MM.1S (cell line): ENCODE results near the gene SLC27A2.

Experiments
- DNase-seq: peaks from one replicate; pipeline ENCODE4 v3.0.0-alpha.2; 2015
- H2AFZ ChIP-seq: fragments of 300-600 bp; sonication (generic); 2 replicates; pipeline ENCODE4 v1.6.0; 2016; ENCODE audit warnings: antibody characterized with exemption, low read length
- H3F3A ChIP-seq: fragments of 300-600 bp; sonication (generic); 2 replicates; pipeline ENCODE4 v1.6.1; 2016; ENCODE audit warnings: mild to moderate bottlenecking, antibody characterized with exemption, low read length, moderate library complexity, mixed read lengths; ENCODE audit not compliant: insufficient read depth
- H3K27ac ChIP-seq: fragments of 300-600 bp; sonication (generic); 2 replicates; pipeline ENCODE4 v1.5.1; 2016; ENCODE audit warnings: mild to moderate bottlenecking, low read length
- H3K27me3 ChIP-seq: fragments of 300-600 bp; sonication (generic); replicated peaks from 2 replicates; pipeline ENCODE4 v1.6.0; 2016; ENCODE audit warnings: low read length; ENCODE audit not compliant: insufficient read depth
- H3K36me3 ChIP-seq: fragments of 300-600 bp; sonication (generic); replicated peaks from 2 replicates; pipeline ENCODE4 v1.6.1; 2016; ENCODE audit warnings: mild to moderate bottlenecking, low read length, mixed read lengths; ENCODE audit not compliant: insufficient read depth
- H3K4me1 ChIP-seq: fragments of 300-600 bp; sonication (generic); 2 replicates; pipeline ENCODE4 v1.6.1; 2016; ENCODE audit warnings: low read length, mixed read lengths
- H3K4me2 ChIP-seq: fragments of 300-600 bp; sonication (generic); 2 replicates; pipeline ENCODE4 v1.6.0; 2016; ENCODE audit warnings: low read depth, low read length
- H3K4me3 ChIP-seq: fragments of 300-600 bp; sonication (generic); 2 replicates; pipeline ENCODE4 v1.5.1; 2016; ENCODE audit warnings: low read length, mixed read lengths
- H3K79me2 ChIP-seq: fragments of 300-600 bp; sonication (generic); 2 replicates; pipeline ENCODE4 v1.6.1; 2016; ENCODE audit warnings: mixed run types, low read length, mixed read lengths
- H3K9ac ChIP-seq: fragments of 300-600 bp; sonication (generic); 2 replicates; pipeline ENCODE4 v1.6.1; 2016; ENCODE audit warnings: low read length, mixed read lengths
- H3K9me2 ChIP-seq: fragments of 300-600 bp; sonication (generic); replicated peaks from 2 replicates; pipeline ENCODE4 v1.6.1; 2016; ENCODE audit warnings: mild to moderate bottlenecking, low read length, mixed read lengths; ENCODE audit not compliant: insufficient read depth
- H3K9me3 ChIP-seq: fragments of 300-600 bp; sonication (generic); replicated peaks from 2 replicates; pipeline ENCODE4 v1.6.1; 2016; ENCODE audit warnings: mild to moderate bottlenecking, low read length, mixed read lengths; ENCODE audit not compliant: insufficient read depth
- H4K20me1 ChIP-seq: fragments of 300-600 bp; sonication (generic); 2 replicates; pipeline ENCODE4 v1.6.1; 2016; ENCODE audit warnings: mild to moderate bottlenecking, low read length, moderate library complexity, mixed read lengths; ENCODE audit not compliant: insufficient read depth
- EZH2 ChIP-seq: fragments of 300-600 bp; sonication (generic); optimal IDR thresholded peaks from 2 replicates; pipeline ENCODE3; 2017; ENCODE audit warnings: low read depth, mild to moderate bottlenecking, antibody characterized with exemption, low read length, mixed read lengths
- EZH2phosphoT487 ChIP-seq: fragments of 300-600 bp; sonication (generic); IDR thresholded peaks from 2 replicates; pipeline ENCODE4 v1.6.1; 2018; ENCODE audit warnings: antibody characterized with exemption, low read length
- TF ChIP-seq, protein P1 (sequence below): fragments of 300-600 bp; sonication (generic); IDR thresholded peaks from 2 replicates; pipeline ENCODE4 v1.5.1; 2016; ENCODE audit warnings: antibody characterized with exemption, low read length, mixed read lengths

SLC27A2 gene

GRCh38 chr15:50190723-50191122, 8.7 kb downstream of the SLC27A2 start:
- no peak for TF ChIP-seq EZH2phosphoT487
- TF ChIP-seq, protein P1, sequence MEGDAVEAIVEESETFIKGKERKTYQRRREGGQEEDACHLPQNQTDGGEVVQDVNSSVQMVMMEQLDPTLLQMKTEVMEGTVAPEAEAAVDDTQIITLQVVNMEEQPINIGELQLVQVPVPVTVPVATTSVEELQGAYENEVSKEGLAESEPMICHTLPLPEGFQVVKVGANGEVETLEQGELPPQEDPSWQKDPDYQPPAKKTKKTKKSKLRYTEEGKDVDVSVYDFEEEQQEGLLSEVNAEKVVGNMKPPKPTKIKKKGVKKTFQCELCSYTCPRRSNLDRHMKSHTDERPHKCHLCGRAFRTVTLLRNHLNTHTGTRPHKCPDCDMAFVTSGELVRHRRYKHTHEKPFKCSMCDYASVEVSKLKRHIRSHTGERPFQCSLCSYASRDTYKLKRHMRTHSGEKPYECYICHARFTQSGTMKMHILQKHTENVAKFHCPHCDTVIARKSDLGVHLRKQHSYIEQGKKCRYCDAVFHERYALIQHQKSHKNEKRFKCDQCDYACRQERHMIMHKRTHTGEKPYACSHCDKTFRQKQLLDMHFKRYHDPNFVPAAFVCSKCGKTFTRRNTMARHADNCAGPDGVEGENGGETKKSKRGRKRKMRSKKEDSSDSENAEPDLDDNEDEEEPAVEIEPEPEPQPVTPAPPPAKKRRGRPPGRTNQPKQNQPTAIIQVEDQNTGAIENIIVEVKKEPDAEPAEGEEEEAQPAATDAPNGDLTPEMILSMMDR, result no peak
- no peak for TF ChIP-seq EZH2
- no peak overlapping the region for H3K9ac ChIP-seq
- no peaks in the 10 kb centered on the region for H3K27me3 ChIP-seq
- H2AFZ ChIP-seq, result no peak overlapping the region
- H3K27ac ChIP-seq, result no peak overlapping the region
- no peaks in the 10 kb centered on the region for H3K9me2 ChIP-seq
- H3K36me3 ChIP-seq, result no peaks in the 10 kb centered on the region
- H3K79me2 ChIP-seq, result no peaks in the 10 kb centered on the region
- H3K4me1 ChIP-seq, result no peaks in the 10 kb centered on the region
- no peaks in the 10 kb centered on the region for H4K20me1 ChIP-seq
- no peaks in the 10 kb centered on the region for H3K9me3 ChIP-seq
- H3K4me3 ChIP-seq, result no peak overlapping the region
- H3F3A ChIP-seq, result no peaks in the 10 kb centered on the region
- DNase-seq, result no peak
- H3K4me2 ChIP-seq, result no peak overlapping the region

DNA sequence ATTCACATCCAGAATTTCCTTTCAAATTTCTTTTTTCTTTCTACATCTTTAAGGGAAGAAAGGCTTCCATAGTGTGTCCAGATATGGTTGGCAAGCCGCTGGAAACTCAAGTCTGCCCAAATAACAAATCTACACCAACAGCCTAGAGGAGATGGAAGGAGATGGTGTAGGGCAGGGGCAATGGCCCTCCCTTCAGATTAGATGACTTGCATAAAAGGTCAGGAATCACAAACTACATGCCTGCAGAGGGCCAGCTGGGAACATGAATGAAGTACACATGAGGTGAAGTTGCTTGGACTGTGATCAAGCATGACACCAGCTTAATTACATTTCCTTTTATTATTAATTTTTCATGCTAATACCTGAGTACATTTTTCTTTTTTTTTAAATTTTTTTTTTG, 10.2 kb downstream of the SLC27A2 start:
- Histone ChIP-seq H3K36me3 (no peaks in the 10 kb centered on the region), H3K9me2 (no peaks in the 10 kb centered on the region), H3F3A (no peaks in the 10 kb centered on the region), H3K27ac (no peak overlapping the region), H3K27me3 (no peaks in the 10 kb centered on the region), H3K4me2 (no peak overlapping the region), H3K9ac (no peak overlapping the region), H3K9me3 (no peaks in the 10 kb centered on the region), H3K4me1 (no peaks in the 10 kb centered on the region), H3K79me2 (no peaks in the 10 kb centered on the region), H3K4me3 (no peak overlapping the region), H4K20me1 (no peaks in the 10 kb centered on the region), H2AFZ (no peak overlapping the region)
- TF ChIP-seq EZH2, result no peak
- TF ChIP-seq, protein P1, result no peak
- no peak for TF ChIP-seq EZH2phosphoT487
- DNase-seq, result no peak

GRCh38 chr15:50192926-50193620, 11.1 kb downstream of the SLC27A2 start:
- Histone ChIP-seq H3K4me3 (no peak overlapping the region), H3K4me1 (no peaks in the 10 kb centered on the region), H4K20me1 (no peaks in the 10 kb centered on the region), H3K4me2 (no peak overlapping the region), H3K9me2 (no peaks in the 10 kb centered on the region), H3K79me2 (no peaks in the 10 kb centered on the region), H3K9me3 (no peaks in the 10 kb centered on the region), H2AFZ (no peak overlapping the region), H3K27ac (no peak overlapping the region), H3K9ac (no peak overlapping the region), H3K27me3 (no peaks in the 10 kb centered on the region), H3K36me3 (no peaks in the 10 kb centered on the region), H3F3A (no peaks in the 10 kb centered on the region)
- TF ChIP-seq EZH2phosphoT487 (no peak), EZH2 (no peak)
- TF ChIP-seq, protein P1, result no peak
- no peak for DNase-seq
